GM19043 (cell line): ENCODE data around the gene CHRM4.

Source experiments
- ATAC-seq: cut with Tn5 transposase; IDR thresholded peaks from one replicate; pipeline ENCODE4 v1.9.1; 2021; ENCODE audit warnings: low read depth; ENCODE audit not compliant: unreplicated experiment

CHRM4 gene

DNA sequence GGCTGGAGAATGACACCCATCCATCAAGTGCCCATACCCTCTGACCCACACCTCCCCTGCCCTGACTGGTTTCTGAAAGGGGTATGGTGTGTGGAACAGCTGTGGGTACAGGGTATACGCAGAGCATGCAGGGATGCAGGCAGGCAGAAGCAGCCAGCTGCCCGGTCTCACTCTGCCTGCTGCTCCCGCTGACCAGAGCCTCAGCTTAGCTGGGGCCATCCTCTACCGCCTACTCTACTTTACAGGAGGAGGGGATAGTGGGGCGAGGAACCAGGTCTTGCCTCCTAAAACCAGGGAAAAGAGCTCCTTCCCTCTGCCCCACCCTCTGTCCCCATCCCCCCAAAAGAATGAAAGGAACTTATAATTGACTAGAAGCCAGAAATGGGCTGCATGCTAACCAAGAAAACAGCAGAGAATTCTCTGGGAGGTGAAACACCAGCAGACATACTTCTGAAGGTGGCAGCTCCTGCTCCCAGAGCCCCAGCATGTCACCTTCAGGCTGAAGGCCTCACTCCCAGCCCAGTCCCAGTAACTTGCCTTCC, 13.0 kb upstream of the CHRM4 start:
- no peak for ATAC-seq

GRCh38 chr11:46402957-46403902, 11.7 kb upstream of the CHRM4 start:
- ATAC-seq = no peak

DNA sequence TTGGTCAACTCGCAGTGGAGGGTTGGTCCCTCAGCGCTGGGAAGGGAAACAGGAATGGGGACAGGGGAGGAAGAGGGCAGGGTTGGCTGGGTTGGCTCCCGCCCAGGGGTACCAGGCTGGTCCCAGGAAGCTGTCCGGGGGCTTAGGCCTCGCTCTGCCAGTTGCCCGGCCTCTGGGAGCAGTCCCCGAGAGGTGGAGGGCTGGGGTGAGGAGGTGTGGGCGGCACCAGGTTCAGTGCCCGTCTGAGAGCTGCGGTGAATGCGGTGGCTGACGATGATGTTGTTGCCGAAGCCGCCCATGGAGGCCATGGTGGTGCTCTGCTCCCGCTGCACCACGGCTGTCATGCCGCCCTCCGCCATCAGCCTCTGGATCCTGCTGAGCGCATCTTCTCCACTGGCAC, 6.0 kb upstream of the CHRM4 start:
- ATAC-seq = no peak

DNA sequence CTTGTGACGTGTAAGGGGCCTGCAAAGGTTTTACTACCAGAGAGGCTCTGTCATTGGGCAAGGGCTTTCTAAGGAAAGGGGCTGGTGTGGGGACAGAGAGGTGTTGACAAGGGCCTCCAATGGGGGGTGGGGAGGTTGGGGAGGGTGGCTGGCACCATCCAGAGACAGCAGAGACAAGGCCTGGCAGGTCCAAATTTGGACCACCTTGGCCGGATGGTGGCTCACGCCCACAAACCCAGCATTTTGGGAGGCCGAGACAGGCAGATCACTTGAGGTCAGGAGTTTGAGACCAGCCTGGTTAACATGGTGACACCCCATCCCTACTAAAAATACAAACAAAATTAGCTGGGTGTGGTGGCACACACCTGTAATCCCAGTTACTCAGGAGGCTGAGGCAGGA, 2.2 kb upstream of the CHRM4 start:
- ATAC-seq = no peak

DNA sequence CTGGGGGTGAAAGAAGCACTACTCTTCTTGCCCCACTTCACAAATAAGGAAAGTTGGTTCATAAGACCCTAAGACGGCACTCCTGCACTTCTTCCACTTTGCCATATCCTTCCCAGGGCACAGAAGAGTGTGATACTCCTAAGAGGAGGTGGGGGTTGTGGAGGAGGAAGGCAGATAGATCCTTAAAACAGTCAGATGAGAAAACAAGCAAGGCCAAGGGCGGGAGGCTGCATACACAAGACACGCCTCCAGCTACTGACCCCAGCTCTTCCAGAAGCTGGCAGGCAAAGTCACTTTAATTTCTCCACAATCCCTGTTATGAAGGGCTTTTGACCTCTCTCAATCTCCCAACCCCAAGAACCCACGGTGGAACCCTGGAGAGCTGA, 1.6 kb upstream of the CHRM4 start:
- no peak for ATAC-seq

GRCh38 chr11:46392421-46393230, 1.1 kb upstream of the CHRM4 start:
- ATAC-seq = peak; percentile 60

DNA sequence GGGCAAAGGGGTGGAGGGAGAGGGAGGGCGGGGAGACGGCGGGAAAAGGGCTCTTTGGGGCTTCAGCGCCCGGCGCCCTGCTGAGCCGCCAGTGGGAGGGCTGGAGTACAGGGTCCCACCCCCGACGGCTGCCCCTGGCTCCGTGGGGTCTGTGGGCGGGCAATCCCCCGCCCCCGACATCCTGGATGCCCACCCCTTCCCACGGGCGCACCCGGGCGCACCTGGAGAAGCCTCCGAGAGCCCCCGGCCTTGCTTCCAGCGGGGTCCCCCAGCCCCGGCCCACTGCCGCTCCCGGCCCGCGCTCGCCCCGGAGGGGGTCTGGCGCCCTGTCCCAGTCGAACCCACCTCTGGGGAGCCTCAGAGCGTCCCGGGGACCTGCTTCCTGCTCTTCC, 394 bp downstream of the CHRM4 start:
- ATAC-seq = no peak

DNA sequence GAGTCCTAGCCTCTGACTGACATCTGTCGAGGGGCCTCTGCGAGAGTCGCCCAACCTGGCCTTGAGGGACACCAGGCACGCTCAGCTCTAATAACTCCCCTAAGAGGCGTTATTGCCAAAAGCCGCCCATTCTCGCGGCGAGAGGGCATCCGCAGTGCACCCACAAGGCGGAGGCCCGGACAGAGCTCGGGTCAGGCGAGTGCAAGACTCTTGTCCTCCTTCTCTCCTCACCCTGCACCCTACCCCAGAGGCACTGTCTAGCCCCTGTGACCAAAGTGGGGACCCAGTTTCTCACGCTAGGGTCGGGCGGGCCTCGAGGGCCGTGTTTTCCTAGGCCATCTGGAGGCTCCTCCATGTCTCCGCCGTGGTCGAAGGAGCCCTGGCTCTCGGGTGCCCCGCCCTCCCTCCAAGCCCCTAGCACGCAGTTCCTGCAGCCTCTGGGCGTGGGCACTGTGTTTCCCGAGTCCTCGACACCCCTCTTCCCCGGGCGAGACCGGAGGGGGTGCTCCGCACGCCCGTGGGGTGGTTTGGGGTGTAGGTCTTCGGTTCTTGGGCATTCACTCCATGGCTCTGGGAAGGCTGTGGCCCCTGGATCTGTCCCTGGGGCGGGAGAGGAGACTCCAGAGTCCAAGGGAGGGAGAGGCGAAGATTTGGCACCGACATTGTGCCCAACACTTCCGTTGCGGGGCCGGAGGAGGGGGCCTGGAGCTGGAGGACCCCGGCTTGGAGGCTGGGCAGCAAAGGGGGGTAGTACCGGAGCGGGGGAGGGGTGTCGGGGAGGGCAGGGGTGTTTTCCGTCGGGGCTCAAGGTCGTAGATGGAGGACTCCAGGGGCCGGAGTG, 1.0 kb downstream of the CHRM4 start:
- no peak for ATAC-seq

DNA sequence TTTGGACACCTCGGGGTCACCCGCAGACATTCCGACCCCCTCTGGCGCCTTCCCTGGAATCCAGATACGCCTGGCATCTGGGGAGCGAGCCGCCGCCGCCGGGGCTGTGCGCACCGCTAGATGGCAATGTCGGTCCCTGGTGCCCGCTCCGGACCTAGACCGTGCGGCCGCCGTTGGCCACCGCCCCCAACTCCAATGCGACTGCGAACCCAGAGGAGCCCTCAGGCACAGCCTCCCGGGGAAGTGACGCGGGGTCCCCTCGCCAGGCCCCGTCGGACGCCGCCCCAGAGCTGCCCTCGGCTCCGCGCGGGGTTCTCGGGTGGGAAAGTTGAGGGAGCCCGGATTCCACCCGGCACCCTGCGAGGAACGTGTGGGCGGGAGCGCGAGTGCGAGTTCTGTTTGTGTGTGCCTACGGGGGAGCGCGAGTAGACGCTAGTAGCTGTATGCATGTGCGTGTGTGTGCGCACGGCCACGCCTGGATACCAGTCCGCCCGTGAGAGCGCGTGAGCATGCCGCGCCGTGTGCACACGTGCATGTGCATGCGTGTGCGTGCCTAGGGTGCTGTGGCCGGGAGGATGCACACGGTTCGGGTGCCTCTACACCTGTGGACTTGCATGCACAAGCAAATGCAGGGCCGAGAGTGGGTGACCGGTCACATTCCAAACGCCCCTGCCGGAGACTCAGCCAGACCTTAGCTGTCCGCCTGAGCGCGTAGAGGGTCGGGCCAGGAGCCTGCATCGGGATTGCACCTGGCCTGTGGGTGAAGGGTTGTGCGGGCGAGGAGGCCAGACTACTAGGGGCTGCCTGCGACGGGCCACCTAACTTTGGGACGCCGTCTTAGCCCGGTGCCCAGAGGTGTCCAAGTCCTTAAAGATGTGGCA, 1.9 kb downstream of the CHRM4 start:
- ATAC-seq = no peak

GRCh38 chr11:46388619-46389449, 2.7 kb downstream of the CHRM4 start:
- ATAC-seq = no peak

DNA sequence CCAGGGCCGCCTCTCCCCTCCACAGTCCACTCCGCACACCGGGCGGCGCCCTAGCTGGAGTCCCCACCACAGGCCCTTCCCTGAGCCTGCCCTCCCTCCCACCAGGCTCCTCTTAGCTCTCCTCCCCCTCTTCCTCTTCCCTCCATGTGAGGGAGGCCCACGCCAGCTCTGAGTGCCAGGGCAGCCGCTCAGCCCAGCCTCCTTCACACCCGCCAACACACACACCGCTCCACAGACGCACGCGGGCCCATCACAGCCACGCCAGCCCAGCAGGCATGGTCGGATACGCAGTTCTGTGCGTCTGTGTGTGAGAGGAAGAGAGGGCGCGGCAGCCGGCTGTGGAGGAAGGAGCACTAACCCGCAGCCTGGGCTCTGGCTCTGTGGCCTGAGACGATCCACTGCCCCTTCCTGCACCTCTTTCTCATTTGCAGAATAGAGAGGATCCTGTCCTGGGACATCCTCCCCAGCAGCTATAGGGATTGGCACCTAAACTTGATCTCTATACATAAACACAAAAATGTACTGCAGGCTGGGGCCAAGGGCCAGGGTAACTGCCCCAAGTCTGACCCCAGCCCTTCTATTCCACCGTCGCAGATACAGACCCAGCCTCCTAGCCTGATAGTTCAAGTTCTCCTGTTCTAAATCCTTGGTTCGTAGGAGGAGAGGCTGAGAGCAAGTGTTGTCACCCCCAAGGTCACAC, 3.5 kb downstream of the CHRM4 start:
- ATAC-seq = no peak

- ATAC-seq = no peak
Measured at GRCh38 chr11:46387456-46387855, 4.1 kb downstream of the CHRM4 start.

- ATAC-seq = no peak
Measured at GRCh38 chr11:46386674-46387073, 4.9 kb downstream of the CHRM4 start.

- ATAC-seq = no peak
Measured at GRCh38 chr11:46386005-46386578, 5.5 kb downstream of the CHRM4 start.

DNA sequence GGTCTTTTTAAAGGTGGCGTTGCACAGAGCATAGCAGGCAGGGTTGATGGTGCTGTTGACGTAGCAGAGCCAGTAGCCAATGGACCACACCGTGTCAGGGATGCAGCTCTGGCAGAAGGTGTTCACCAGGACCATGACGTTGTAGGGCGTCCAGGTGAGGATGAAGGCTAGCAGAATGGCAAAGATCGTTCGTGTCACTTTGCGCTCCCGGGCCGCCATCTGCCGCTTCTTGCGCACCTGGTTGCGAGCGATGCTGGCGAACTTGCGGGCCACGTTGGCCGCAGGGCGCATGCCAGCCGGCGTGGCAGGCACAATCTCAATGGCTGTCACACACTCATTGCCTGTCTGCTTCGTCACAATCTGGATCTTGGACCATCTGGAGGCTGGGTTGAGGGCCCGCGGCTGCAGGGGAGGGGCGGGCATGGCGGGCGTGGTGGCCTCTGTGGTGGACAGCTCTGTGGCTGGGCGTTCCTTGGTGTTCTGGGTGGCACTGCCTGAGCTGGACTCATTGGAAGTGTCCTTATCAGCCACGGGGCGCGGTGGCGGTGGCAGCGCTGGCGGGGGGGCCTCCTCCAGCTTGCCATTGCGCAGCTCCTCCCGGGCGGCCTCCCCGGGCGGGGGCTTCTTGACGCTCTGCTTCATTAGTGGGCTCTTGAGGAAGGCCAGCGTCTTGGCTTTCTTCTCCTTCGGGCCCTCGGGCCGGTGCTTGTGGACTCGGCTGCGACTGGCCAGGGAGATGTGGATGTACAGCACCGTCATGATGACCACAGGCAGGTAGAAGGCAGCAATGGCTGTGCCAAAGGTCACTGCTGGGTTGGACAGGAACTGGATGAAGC, 6.2 kb downstream of the CHRM4 start:
- ATAC-seq = no peak

- ATAC-seq = no peak
Measured at GRCh38 chr11:46383974-46384701, 7.4 kb downstream of the CHRM4 start.
